GM12878 (cell line): ENCODE measurements around the gene TMEM132C. TPM values are rescaled to one million over a fixed set of nuclear protein-coding genes. Genes with fewer than 3 reads are reported as not detected.

ENCODE experiments used
- ATAC-seq: fragments of 200-7000 bp; cut with Tn5 transposase; 3 replicates; pipeline ENCODE4 v1.9.1; 2020; ENCODE audit warnings: mild to moderate bottlenecking, moderate library complexity
- BruUV-seq: library from RNA; stranded (reverse); fragments of 400-500 nt; replicated peaks from 2 replicates; lab custom pipeline; 2021; lab: Mats Ljungman, UMichigan
- CTCF ChIA-PET: fragments of 300-600 bp; sonication (Branson Sonifier 250); formaldehyde crosslinking; extraction: SDS; loops from one replicate; lab custom pipeline; 2021; ENCODE audit warnings: inconsistent platforms; lab: Yijun Ruan, JAX
- POLR2A ChIA-PET: fragments of 350-600 bp; formaldehyde crosslinking; extraction: SDS; loops from one replicate; lab custom pipeline; 2021; ENCODE audit warnings: inconsistent platforms; lab: Charles Lee
- RAD21 ChIA-PET: fragments of 300-600 bp; sonication (Branson Sonifier 250); formaldehyde crosslinking; loops from one replicate; lab custom pipeline; 2023; ENCODE audit warnings: antibody characterized with exemption; ENCODE audit not compliant: unreplicated experiment; lab: Charles Lee
- SMC1A ChIA-PET: fragments of 300-600 bp; sonication (Branson Sonifier 250); formaldehyde crosslinking; loops from one replicate; lab custom pipeline; 2023; ENCODE audit not compliant: unreplicated experiment, uncharacterized antibody; lab: Charles Lee
- DNase-seq: peaks from one replicate; pipeline ENCODE4 v3.0.0-alpha.2; 2011; ENCODE audit warnings: low read depth, low spot score
- FAIRE-seq: peaks from 3 replicates; lab custom pipeline; 2011; peaks lifted over from hg19 to GRCh38; lab: Jason Lieb, UNC
- H2AFZ ChIP-seq: 2 replicates; pipeline ENCODE4 v1.6.0; 2011; ENCODE audit warnings: low read depth, low read length, control low read depth; ENCODE audit not compliant: control insufficient read depth
- H3K27ac ChIP-seq: 2 replicates; pipeline ENCODE4 v1.5.1; 2011; ENCODE audit warnings: control low read depth; ENCODE audit not compliant: control insufficient read depth, insufficient read depth
- H3K27me3 ChIP-seq, 2 experiments: replicated peaks in 1 of 2; 2 replicates each; pipeline versions ENCODE4 v1.6.0 to v1.6.1; 2011; ENCODE audit warnings: low read length in 1 of 2; ENCODE audit not compliant: control insufficient read depth in 2 of 2, insufficient read depth in 2 of 2
- H3K36me3 ChIP-seq, 2 experiments: 2 replicates each; pipeline ENCODE4 v1.5.1; 2011; ENCODE audit warnings: low read length in 1 of 2; ENCODE audit not compliant: control insufficient read depth in 2 of 2, insufficient read depth in 2 of 2
- H3K4me1 ChIP-seq: 2 replicates; pipeline ENCODE4 v1.6.1; 2011; ENCODE audit warnings: mild to moderate bottlenecking, low read length, moderate library complexity, mixed read lengths; ENCODE audit not compliant: control insufficient read depth, insufficient read depth
- H3K4me2 ChIP-seq: 2 replicates; pipeline ENCODE4 v1.6.0; 2011; ENCODE audit warnings: control low read depth; ENCODE audit not compliant: control insufficient read depth, insufficient read depth
- H3K4me3 ChIP-seq: fragments of 200-600 bp; sonication (generic); 2 replicates; pipeline ENCODE4 v1.5.1; 2016
- H3K79me2 ChIP-seq: 2 replicates; pipeline ENCODE4 v1.6.0; 2011; ENCODE audit warnings: low read length; ENCODE audit not compliant: control insufficient read depth, insufficient read depth
- H3K9ac ChIP-seq: 2 replicates; pipeline ENCODE4 v1.8.0; 2011; ENCODE audit warnings: low read length, control low read depth, mixed read lengths; ENCODE audit not compliant: control insufficient read depth, insufficient read depth
- H3K9me3 ChIP-seq: replicated peaks from 3 replicates; pipeline ENCODE4 v1.5.1; 2011; ENCODE audit warnings: mild to moderate bottlenecking, low read length; ENCODE audit not compliant: control insufficient read depth, insufficient read depth
- H4K20me1 ChIP-seq: 2 replicates; pipeline ENCODE4 v1.6.0; 2011; ENCODE audit not compliant: control insufficient read depth, insufficient read depth
- BCL11A ChIP-seq: IDR thresholded peaks from 2 replicates; pipeline ENCODE4 v1.6.1; 2011; ENCODE audit warnings: low read depth, low read length
- CREB1 ChIP-seq: IDR thresholded peaks from 2 replicates; pipeline ENCODE4 v1.6.1; 2012; ENCODE audit warnings: low read depth, mild to moderate bottlenecking, inconsistent platforms
- ESRRA ChIP-seq: IDR thresholded peaks from 2 replicates; pipeline ENCODE4 v1.6.1; 2012; ENCODE audit warnings: mild to moderate bottlenecking, low read length, improper control_type of control experiment
- JUND ChIP-seq: IDR thresholded peaks from 2 replicates; pipeline ENCODE4 v1.6.1; 2012; ENCODE audit warnings: low read depth, mild to moderate bottlenecking, low read length, improper control_type of control experiment, moderate library complexity
- MYB ChIP-seq: fragments of 150-350 bp; IDR thresholded peaks from 2 replicates; pipeline ENCODE4 v1.6.1; 2014; ENCODE audit warnings: mild to moderate bottlenecking, low read depth, low read length, borderline replicate concordance
- NFXL1 ChIP-seq: fragments of 450-650 bp; IDR thresholded peaks from 2 replicates; pipeline ENCODE4 v1.6.1; 2017; ENCODE audit warnings: antibody characterized with exemption, mild to moderate bottlenecking, borderline replicate concordance
- PAX8 ChIP-seq: fragments of 450-650 bp; IDR thresholded peaks from 2 replicates; pipeline ENCODE4 v1.6.1; 2017; ENCODE audit warnings: mild to moderate bottlenecking, moderate library complexity
- SIN3A ChIP-seq: IDR thresholded peaks from 2 replicates; pipeline ENCODE4 v1.6.1; 2012; ENCODE audit warnings: low read depth, low read length, improper control_type of control experiment
- YY1 ChIP-seq: IDR thresholded peaks from 2 replicates; pipeline ENCODE4 v1.6.1; 2011; ENCODE audit warnings: low read depth, mild to moderate bottlenecking, low read length
- WGBS: methylation state at CpG from one replicate; pipeline ENCODE4 v1.1.6; 2016; ENCODE audit warnings: low lambda C conversion rate; ENCODE audit not compliant: insufficient replicate concordance, insufficient coverage; ENCODE audit errors: missing lambda C conversion rate; 5-methylcytosine and 5-hydroxymethylcytosine counted together
- in situ Hi-C: fragments of 300-500 bp; cut with MboI; formaldehyde crosslinking; loops from 9 replicates; pipeline ENCODE4 v1.14.3; 2018; ENCODE audit warnings: mixed read lengths
- intact Hi-C: fragments of 100-400 bp; cut with micrococcal nuclease; formaldehyde crosslinking; loops from one replicate; pipeline ENCODE4 v1.14.2; 2022; ENCODE audit not compliant: unreplicated experiment
- polyA plus RNA-seq, 11 experiments: library from polyadenylated mRNA; depleted of rRNA in 4 of 11; unstranded in 6 of 11; stranded (reverse) in 5 of 11; fragments of >200 nt; fragmentation: Nextera tagmentation in 4 of 11; fragmentation: Illumina TruSeq in 1 of 11; extraction: Ambion mirVana in 4 of 11; extraction: Trizol in 1 of 11; gene quantifications; 1 replicate in 1 of 11; 2 replicates in 10 of 11; pipeline versions ENCODE4 v1.2.1 to v1.2.3, GENCODE V29; 2011 to 2016; ENCODE audit warnings: inconsistent platforms in 2 of 11, missing spikeins in 2 of 11, low read depth in 1 of 11
- total RNA-seq, 4 experiments: library from RNA; depleted of rRNA in 3 of 4; stranded (reverse); fragments of >200 nt in 3 of 4; fragmentation: Illumina TruSeq in 1 of 4; extraction: Trizol in 1 of 4; gene quantifications; 2 replicates each; pipeline versions ENCODE4 v1.2.1 to v1.2.3, GENCODE V29; 2013 to 2021
- TF ChIP-seq, protein P1 (sequence below): IDR thresholded peaks from 2 replicates; pipeline ENCODE4 v1.6.1; 2012; ENCODE audit warnings: improper control_type of control experiment, low read depth, low read length; ENCODE audit not compliant: insufficient replicate concordance

TMEM132C gene
- total and polyA plus RNA-seq, 10 of the 15 experiments (the other 5 are each of a cell fraction or from before 2014, with no cell fraction given) = not detected

DNA sequence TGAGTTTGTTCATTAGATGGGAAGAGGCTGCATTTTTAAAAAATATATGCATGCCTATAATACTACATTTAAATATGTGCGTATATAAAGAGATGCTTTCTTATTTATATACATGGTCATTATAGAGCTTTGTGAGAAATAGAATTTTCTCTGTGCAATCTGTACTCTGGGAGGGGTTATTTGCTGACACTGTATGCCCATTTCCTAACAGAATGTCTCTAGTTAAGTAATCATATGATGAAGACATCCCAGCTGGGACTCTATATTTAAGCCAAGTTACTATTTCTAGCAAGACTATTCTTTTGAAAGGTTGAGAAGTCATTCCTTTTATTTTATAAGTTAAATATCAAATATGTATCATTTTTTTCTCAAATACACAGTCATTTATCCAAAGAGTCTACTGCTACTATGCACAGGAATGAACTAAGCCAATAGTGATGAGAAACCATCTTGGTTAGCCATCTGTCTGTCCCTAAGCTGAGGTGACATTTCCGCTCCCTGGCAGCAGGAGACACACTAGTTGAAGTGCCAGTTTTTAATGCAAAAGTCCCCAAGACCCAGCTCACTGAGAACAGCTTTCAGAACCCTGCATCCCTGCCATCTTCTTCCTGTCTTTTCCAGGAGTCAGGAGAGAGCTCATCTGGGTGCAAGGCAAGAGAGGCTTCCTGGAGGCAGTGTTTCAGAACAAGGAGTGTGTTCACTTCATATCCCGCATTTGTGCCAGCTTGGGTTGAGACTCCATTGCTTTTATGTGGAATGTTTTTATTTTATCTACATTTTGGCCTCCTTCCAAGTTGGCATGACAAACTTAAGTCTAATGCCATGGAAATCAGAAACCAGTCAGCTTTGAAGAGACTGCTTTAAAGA, 69.5 kb downstream of the TMEM132C start (continued):
- TF ChIP-seq, protein P1, sequence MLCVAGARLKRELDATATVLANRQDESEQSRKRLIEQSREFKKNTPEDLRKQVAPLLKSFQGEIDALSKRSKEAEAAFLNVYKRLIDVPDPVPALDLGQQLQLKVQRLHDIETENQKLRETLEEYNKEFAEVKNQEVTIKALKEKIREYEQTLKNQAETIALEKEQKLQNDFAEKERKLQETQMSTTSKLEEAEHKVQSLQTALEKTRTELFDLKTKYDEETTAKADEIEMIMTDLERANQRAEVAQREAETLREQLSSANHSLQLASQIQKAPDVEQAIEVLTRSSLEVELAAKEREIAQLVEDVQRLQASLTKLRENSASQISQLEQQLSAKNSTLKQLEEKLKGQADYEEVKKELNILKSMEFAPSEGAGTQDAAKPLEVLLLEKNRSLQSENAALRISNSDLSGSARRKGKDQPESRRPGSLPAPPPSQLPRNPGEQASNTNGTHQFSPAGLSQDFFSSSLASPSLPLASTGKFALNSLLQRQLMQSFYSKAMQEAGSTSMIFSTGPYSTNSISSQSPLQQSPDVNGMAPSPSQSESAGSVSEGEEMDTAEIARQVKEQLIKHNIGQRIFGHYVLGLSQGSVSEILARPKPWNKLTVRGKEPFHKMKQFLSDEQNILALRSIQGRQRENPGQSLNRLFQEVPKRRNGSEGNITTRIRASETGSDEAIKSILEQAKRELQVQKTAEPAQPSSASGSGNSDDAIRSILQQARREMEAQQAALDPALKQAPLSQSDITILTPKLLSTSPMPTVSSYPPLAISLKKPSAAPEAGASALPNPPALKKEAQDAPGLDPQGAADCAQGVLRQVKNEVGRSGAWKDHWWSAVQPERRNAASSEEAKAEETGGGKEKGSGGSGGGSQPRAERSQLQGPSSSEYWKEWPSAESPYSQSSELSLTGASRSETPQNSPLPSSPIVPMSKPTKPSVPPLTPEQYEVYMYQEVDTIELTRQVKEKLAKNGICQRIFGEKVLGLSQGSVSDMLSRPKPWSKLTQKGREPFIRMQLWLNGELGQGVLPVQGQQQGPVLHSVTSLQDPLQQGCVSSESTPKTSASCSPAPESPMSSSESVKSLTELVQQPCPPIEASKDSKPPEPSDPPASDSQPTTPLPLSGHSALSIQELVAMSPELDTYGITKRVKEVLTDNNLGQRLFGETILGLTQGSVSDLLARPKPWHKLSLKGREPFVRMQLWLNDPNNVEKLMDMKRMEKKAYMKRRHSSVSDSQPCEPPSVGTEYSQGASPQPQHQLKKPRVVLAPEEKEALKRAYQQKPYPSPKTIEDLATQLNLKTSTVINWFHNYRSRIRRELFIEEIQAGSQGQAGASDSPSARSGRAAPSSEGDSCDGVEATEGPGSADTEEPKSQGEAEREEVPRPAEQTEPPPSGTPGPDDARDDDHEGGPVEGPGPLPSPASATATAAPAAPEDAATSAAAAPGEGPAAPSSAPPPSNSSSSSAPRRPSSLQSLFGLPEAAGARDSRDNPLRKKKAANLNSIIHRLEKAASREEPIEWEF = no peak
- TF ChIP-seq NFXL1 (no peak), MYB (no peak), BCL11A (no peak), YY1 (no peak)

DNA sequence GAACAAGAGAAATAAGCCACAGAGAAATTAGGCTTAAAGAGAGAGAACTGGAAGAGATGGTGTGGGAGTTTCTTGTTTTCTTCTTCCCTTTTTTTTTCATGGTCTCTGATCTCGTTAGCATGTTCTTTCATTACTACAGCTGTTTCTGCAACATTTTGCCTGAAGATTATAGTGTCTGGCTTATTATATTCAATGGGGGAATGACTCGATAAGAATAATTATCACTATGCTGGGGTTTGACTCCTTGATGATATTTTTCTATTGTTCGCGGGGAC, 70.0 kb downstream of the TMEM132C start:
- H3K4me2 ChIP-seq = no peak overlapping the region
- H3K4me3 ChIP-seq = no peak overlapping the region
- SMC1A ChIA-PET = no interaction called here
- WGBS = 42% methylated on average over 4 of the region's 4 CpGs
- ATAC-seq (no peak), DNase-seq (no peak), FAIRE-seq (no peak)
- TF ChIP-seq SIN3A = no peak
- no peak for TF ChIP-seq JUND
- TF ChIP-seq PAX8 = no peak
- no peak for TF ChIP-seq CREB1
- TF ChIP-seq ESRRA = no peak
- H3K27ac ChIP-seq = no peak overlapping the region
- H3K79me2 ChIP-seq = no peaks in the 10 kb centered on the region
- intact Hi-C loops = no loop called here
- H3K9ac ChIP-seq = no peak overlapping the region
- POLR2A ChIA-PET = no interaction called here
- no peaks in the 10 kb centered on the region; the same call in 1 of the 2 replicates for H4K20me1 ChIP-seq
- no peaks in the 10 kb centered on the region; the same call in 2 of the 3 replicates for H3K9me3 ChIP-seq
- no peaks in the 10 kb centered on the region for H3K27me3 ChIP-seq
- no peaks in the 10 kb centered on the region; a peak in 1 of 4 replicates for H3K36me3 ChIP-seq
- CTCF ChIA-PET = no interaction called here
- H2AFZ ChIP-seq = no peak overlapping the region
- no peaks in the 10 kb centered on the region for H3K4me1 ChIP-seq
- RAD21 ChIA-PET = no interaction called here
- in situ Hi-C loops = no loop called here
- no TSS peak for BruUV-seq
